Measurements from ENCODE around the gene PPP2R3B.
A peak's percentile ranks its signal among the peaks of the same experiment; 100 is the strongest.
"Not testable (repeated sequence)": the region's sequence is repeated elsewhere in the genome, so short reads cannot be mapped to it uniquely, and the experiment has no call there.

PPP2R3B gene

GRCh38 chrX:305781-306613 is 80.7 kb downstream of the PPP2R3B start:
- H3K9me3 ChIP-seq (ENCODE audit: control insufficient read depth, low read length); H2BK120ac ChIP-seq (ENCODE audit: low read depth, low read length); H2AFZ ChIP-seq (ENCODE audit: low read depth, low read length); H3K4me3 ChIP-seq (ENCODE audit: insufficient read depth in 1 of 2, low read depth in 1 of 2, low read length in 2 of 2); H2AK5ac ChIP-seq (ENCODE audit: low read length, severe bottlenecking); H3K23ac ChIP-seq (ENCODE audit: low read length in 2 of 2); H3K4me1 ChIP-seq (ENCODE audit: control insufficient read depth, insufficient read depth, low read depth, low read length); H3K14ac ChIP-seq (ENCODE audit: low read length in 2 of 2); H4K91ac ChIP-seq (ENCODE audit: low read length); DNase-seq; H3K27ac ChIP-seq (ENCODE audit: low read length, poor library complexity, severe bottlenecking); H4K8ac ChIP-seq (ENCODE audit: low read length); H2BK5ac ChIP-seq (ENCODE audit: low read depth, low read length, poor library complexity, severe bottlenecking); H2BK15ac ChIP-seq (ENCODE audit: low read depth, poor library complexity, severe bottlenecking); H3K9ac ChIP-seq (ENCODE audit: low read length); H3K4ac ChIP-seq (ENCODE audit: low read depth in 1 of 2, low read length in 2 of 2); H3K4me2 ChIP-seq (ENCODE audit: low read length, poor library complexity, severe bottlenecking); H3K18ac ChIP-seq (ENCODE audit: low read depth in 1 of 2, low read length in 2 of 2); H2BK12ac ChIP-seq (ENCODE audit: low read length in 2 of 2); H3K27me3 ChIP-seq (ENCODE audit: control insufficient read depth in 1 of 2, insufficient read depth in 1 of 2, low read length in 2 of 2): not testable (repeated sequence)
- 99% methylated on average over 8 of the region's 12 CpGs for WGBS
- Histone ChIP-seq H3K36me3 (ENCODE audit: control insufficient read depth in 1 of 2, insufficient read depth in 2 of 2, low read depth in 1 of 2, low read length in 2 of 2) (peaks cover 64 to 71% of the 10 kb centered on the region in 2 experiments), H3K79me1 (replicated peaks; ENCODE audit: low read length, poor library complexity, severe bottlenecking) (peaks cover 10% of the 10 kb centered on the region)

- DNase-seq: no peak
- Histone ChIP-seq H3K79me1 (replicated peaks; ENCODE audit: low read length, poor library complexity, severe bottlenecking) (peaks cover 6% of the 10 kb centered on the region), H3K27me3 (ENCODE audit: control insufficient read depth in 1 of 2, insufficient read depth in 1 of 2, low read length in 2 of 2) (no peaks in the 10 kb centered on the region), H4K8ac (ENCODE audit: low read length) (no peak overlapping the region), H3K36me3 (ENCODE audit: control insufficient read depth in 1 of 2, insufficient read depth in 2 of 2, low read depth in 1 of 2, low read length in 2 of 2) (peaks cover 68 to 73% of the 10 kb centered on the region in 2 experiments), H3K4me1 (ENCODE audit: control insufficient read depth, insufficient read depth, low read depth, low read length) (no peaks in the 10 kb centered on the region), H2BK5ac (ENCODE audit: low read depth, low read length, poor library complexity, severe bottlenecking) (no peak overlapping the region), H4K91ac (ENCODE audit: low read length) (no peak overlapping the region), H2AK5ac (ENCODE audit: low read length, severe bottlenecking) (no peak overlapping the region), H2BK120ac (ENCODE audit: low read depth, low read length) (no peak overlapping the region), H2BK15ac (ENCODE audit: low read depth, poor library complexity, severe bottlenecking) (no peak overlapping the region), H2BK12ac (ENCODE audit: low read length in 2 of 2) (no peak overlapping the region), H2AFZ (ENCODE audit: low read depth, low read length) (no peak overlapping the region), H3K18ac (ENCODE audit: low read depth in 1 of 2, low read length in 2 of 2) (no peak overlapping the region), H3K4ac (ENCODE audit: low read depth in 1 of 2, low read length in 2 of 2) (no peak overlapping the region), H3K27ac (ENCODE audit: low read length, poor library complexity, severe bottlenecking) (no peak overlapping the region), H3K4me2 (ENCODE audit: low read length, poor library complexity, severe bottlenecking) (no peak overlapping the region), H3K23ac (ENCODE audit: low read length in 2 of 2) (no peak overlapping the region), H3K14ac (ENCODE audit: low read length in 2 of 2) (no peak overlapping the region), H3K9ac (ENCODE audit: low read length) (no peak overlapping the region), H3K4me3 (ENCODE audit: insufficient read depth in 1 of 2, low read depth in 1 of 2, low read length in 2 of 2) (no peak overlapping the region), H3K9me3 (ENCODE audit: control insufficient read depth, low read length) (no peaks in the 10 kb centered on the region)
- WGBS: 97% methylated on average over 15 of the region's 19 CpGs
Observed at GRCh38 chrX:302975-303374, 83.7 kb downstream of the PPP2R3B start.

GRCh38 chrX:300334-300733 is 86.4 kb downstream of the PPP2R3B start:
- H2BK15ac ChIP-seq (ENCODE audit: low read depth, poor library complexity, severe bottlenecking): no peak overlapping the region
- no peak overlapping the region for H3K4me3 ChIP-seq (ENCODE audit: insufficient read depth in 1 of 2, low read depth in 1 of 2, low read length in 2 of 2)
- no peak overlapping the region for H2BK120ac ChIP-seq (ENCODE audit: low read depth, low read length)
- H3K23ac ChIP-seq (ENCODE audit: low read length in 2 of 2): no peak overlapping the region
- no peak overlapping the region for H3K14ac ChIP-seq (ENCODE audit: low read length in 2 of 2)
- peaks cover 51 to 70% of the 10 kb centered on the region in 2 experiments for H3K36me3 ChIP-seq (ENCODE audit: control insufficient read depth in 1 of 2, insufficient read depth in 2 of 2, low read depth in 1 of 2, low read length in 2 of 2)
- no peak overlapping the region for H3K4me2 ChIP-seq (ENCODE audit: low read length, poor library complexity, severe bottlenecking)
- peaks cover 3% of the 10 kb centered on the region for H3K79me1 ChIP-seq (replicated peaks; ENCODE audit: low read length, poor library complexity, severe bottlenecking)
- no peak overlapping the region for H3K27ac ChIP-seq (ENCODE audit: low read length, poor library complexity, severe bottlenecking)
- no peaks in the 10 kb centered on the region for H3K4me1 ChIP-seq (ENCODE audit: control insufficient read depth, insufficient read depth, low read depth, low read length)
- no peak overlapping the region for H4K8ac ChIP-seq (ENCODE audit: low read length)
- no peak overlapping the region for H2AFZ ChIP-seq (ENCODE audit: low read depth, low read length)
- no peaks in the 10 kb centered on the region for H3K9me3 ChIP-seq (ENCODE audit: control insufficient read depth, low read length)
- no peaks in the 10 kb centered on the region for H3K27me3 ChIP-seq (ENCODE audit: control insufficient read depth in 1 of 2, insufficient read depth in 1 of 2, low read length in 2 of 2)
- H4K91ac ChIP-seq (ENCODE audit: low read length): no peak overlapping the region
- H2AK5ac ChIP-seq (ENCODE audit: low read length, severe bottlenecking): no peak overlapping the region
- no peak overlapping the region for H2BK12ac ChIP-seq (ENCODE audit: low read length in 2 of 2)
- WGBS: 98% methylated on average over 4 of the region's 8 CpGs
- no peak overlapping the region for H3K9ac ChIP-seq (ENCODE audit: low read length)
- DNase-seq: no peak
- H3K4ac ChIP-seq (ENCODE audit: low read depth in 1 of 2, low read length in 2 of 2): no peak overlapping the region
- H3K18ac ChIP-seq (ENCODE audit: low read depth in 1 of 2, low read length in 2 of 2): no peak overlapping the region
- H2BK5ac ChIP-seq (ENCODE audit: low read depth, low read length, poor library complexity, severe bottlenecking): no peak overlapping the region

- H2AK5ac ChIP-seq (ENCODE audit: low read length, severe bottlenecking): no peak overlapping the region
- H3K14ac ChIP-seq (ENCODE audit: low read length in 2 of 2): no peak overlapping the region
- peaks cover 42 to 70% of the 10 kb centered on the region in 2 experiments for H3K36me3 ChIP-seq (ENCODE audit: control insufficient read depth in 1 of 2, insufficient read depth in 2 of 2, low read depth in 1 of 2, low read length in 2 of 2)
- H3K27me3 ChIP-seq (ENCODE audit: control insufficient read depth in 1 of 2, insufficient read depth in 1 of 2, low read length in 2 of 2): no peaks in the 10 kb centered on the region
- no peak overlapping the region for H3K27ac ChIP-seq (ENCODE audit: low read length, poor library complexity, severe bottlenecking)
- no peak overlapping the region for H3K9ac ChIP-seq (ENCODE audit: low read length)
- no peak overlapping the region for H3K23ac ChIP-seq (ENCODE audit: low read length in 2 of 2)
- no peak overlapping the region for H2AFZ ChIP-seq (ENCODE audit: low read depth, low read length)
- H3K4me3 ChIP-seq (ENCODE audit: insufficient read depth in 1 of 2, low read depth in 1 of 2, low read length in 2 of 2): no peak overlapping the region
- WGBS: 98% methylated on average over 36 of the region's 36 CpGs
- no peaks in the 10 kb centered on the region for H3K9me3 ChIP-seq (ENCODE audit: control insufficient read depth, low read length)
- no peaks in the 10 kb centered on the region for H3K4me1 ChIP-seq (ENCODE audit: control insufficient read depth, insufficient read depth, low read depth, low read length)
- H3K4ac ChIP-seq (ENCODE audit: low read depth in 1 of 2, low read length in 2 of 2): no peak overlapping the region
- H2BK12ac ChIP-seq (ENCODE audit: low read length in 2 of 2): no peak overlapping the region
- H3K79me1 ChIP-seq (replicated peaks; ENCODE audit: low read length, poor library complexity, severe bottlenecking): peaks cover 3% of the 10 kb centered on the region
- H3K18ac ChIP-seq (ENCODE audit: low read depth in 1 of 2, low read length in 2 of 2): no peak overlapping the region
- no peak overlapping the region for H2BK15ac ChIP-seq (ENCODE audit: low read depth, poor library complexity, severe bottlenecking)
- no peak overlapping the region for H2BK120ac ChIP-seq (ENCODE audit: low read depth, low read length)
- H3K4me2 ChIP-seq (ENCODE audit: low read length, poor library complexity, severe bottlenecking): no peak overlapping the region
- H4K8ac ChIP-seq (ENCODE audit: low read length): peak overlapping the region; percentile 40
- no peak overlapping the region for H4K91ac ChIP-seq (ENCODE audit: low read length)
- no peak for DNase-seq
- H2BK5ac ChIP-seq (ENCODE audit: low read depth, low read length, poor library complexity, severe bottlenecking): no peak overlapping the region
Observed at GRCh38 chrX:298993-299392, 87.7 kb downstream of the PPP2R3B start.

Measured in mesenchymal stem cell (in vitro differentiated cells and primary cell).